Measurements from ENCODE around the gene ECI2.
"Not testable (repeated sequence)": the region's sequence is repeated elsewhere in the genome, so short reads cannot be mapped to it uniquely, and the experiment has no call there.

ECI2 gene

GRCh38 chr6:4139272-4139671, 3.9 kb upstream of the ECI2 start:
- no peak for DNase-seq

DNA sequence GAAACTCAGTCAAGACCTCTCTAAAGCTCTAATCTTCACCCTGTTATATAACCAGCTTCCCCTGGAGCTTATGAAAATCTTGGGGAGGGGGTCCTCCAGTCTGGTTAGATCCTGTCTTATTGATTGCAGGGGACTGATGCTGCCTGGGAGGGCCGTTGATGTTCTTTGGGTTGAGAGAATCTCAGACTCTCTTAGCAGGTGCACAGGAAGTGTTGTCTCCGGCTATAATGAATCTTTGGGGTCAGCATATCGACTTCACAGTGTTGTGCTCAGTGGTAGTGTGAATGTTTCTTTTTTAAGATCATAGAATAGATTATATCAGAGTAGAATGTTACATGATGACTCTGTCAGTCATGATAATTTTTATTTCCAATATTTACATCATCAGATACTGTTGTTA, 2.8 kb upstream of the ECI2 start:
- DNase-seq = no peak

DNA sequence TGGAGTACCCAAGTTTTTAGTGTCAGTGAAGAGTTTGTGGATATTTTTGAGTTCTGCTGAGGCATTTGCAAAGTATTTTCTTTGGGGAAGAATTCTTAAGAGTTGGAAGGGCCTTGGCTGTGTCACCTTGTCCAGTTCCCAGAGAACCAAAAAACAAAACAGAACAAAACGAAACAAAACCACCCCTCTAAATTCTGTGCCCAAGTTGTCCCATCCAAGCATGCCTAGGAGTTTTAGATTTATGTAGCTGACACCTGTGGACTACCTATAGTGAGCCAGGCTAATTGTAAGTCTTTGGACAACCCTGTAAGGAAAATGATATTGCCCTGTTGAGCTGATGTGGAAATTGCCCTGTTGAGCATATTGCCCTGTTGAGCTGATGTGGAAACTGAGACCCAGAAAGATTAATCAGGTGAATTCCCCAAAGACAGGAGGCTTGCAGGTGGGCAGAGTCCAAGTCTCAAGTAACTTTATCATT, 1.0 kb upstream of the ECI2 start:
- no peak for DNase-seq

- DNase-seq = peak; percentile 94
These were observed 434 bp upstream of the ECI2 start for GRCh38 chr6:4135665-4136353.

DNA sequence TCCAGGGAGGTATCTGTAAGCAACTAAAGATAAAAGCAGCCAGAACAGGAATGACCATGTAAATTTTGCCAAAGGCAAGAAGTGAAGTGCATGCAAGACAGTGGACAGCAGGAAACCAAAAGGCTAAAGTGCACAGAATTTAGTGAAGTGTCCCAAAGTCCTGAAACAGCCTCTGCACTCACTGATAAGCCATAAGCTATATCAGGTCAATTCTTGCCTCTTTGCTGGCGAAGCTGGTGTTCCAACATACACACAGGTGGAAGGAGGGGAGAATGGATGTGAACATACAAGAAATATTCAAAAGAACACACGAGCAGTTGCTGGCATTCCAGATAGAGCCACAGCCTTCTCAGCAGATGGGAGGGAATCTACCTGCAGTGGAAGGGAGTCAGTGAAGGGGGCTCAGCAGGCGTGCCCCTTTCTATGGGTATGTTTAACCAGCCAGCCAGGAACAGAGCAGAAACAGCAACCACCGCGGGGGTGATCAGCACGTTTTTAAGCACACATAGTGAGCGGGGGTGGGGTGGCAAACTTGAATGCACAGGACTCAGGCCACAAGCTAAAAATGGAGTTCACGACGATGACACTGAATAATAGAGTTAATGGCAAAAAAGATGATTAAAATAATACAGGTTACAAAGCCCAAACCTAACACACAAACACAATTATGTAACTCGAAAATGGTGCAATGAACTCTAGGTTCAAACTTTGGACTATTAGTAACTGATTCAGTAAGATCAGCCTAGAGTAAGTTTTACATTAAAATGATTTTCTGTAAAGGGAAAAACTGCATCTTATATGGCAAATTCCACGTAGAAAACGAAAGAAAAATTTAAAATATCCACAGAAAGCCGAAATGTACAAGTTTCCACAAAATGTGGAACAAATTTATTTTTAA, 1.2 kb downstream of the ECI2 start:
- peak; percentile 26 for DNase-seq

- no peak for DNase-seq
These were observed 4.9 kb downstream of the ECI2 start for GRCh38 chr6:4130357-4130987.

- peak; percentile 4 for DNase-seq
These were observed 5.9 kb downstream of the ECI2 start for GRCh38 chr6:4129446-4129845.

- no peak for DNase-seq
These were observed 6.6 kb downstream of the ECI2 start for GRCh38 chr6:4128748-4129147.

GRCh38 chr6:4128072-4128471, 7.3 kb downstream of the ECI2 start:
- DNase-seq = no peak

- peak; percentile 86 for DNase-seq
These were observed 9.2 kb downstream of the ECI2 start for GRCh38 chr6:4125933-4126864.

DNA sequence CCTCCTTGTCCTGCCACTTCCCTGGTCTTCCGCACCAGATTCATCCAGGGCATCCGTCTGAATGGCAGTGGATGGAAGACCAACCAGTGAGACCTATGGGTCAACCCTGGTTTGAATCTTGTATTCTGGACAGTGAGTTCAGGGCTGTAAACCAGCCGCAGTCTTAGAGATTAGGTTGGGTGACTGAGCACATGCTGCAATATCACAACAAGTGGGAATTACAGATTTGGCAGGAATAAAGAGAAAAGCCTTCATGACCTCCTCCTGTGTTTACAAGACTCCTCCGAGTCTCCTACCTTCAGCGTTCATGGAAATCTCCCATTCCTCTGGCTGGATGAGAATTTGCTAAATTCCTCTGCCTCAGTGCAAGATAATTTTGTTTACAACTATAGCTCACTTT, 9.9 kb downstream of the ECI2 start:
- no peak for DNase-seq

GRCh38 chr6:4124351-4124750, 11.0 kb downstream of the ECI2 start:
- no peak for DNase-seq

DNA sequence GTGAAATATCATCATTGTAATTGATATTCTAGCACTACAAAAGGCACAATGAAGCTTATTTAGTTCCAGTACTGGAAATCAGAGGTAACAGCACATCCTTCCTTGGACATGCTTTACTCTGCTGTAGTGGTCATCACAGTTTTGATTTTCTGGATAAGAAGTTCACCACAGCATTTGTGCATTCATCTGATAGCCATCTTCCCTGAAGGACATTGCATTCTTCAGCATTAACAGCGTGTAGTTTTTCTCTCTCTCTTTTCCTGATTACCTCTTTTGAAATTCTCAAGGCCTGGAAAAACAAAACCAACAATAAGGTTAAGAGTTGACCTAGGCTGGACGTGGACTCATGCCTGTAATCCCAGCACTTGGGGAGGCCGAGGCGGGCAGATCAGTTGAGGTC, 19.6 kb downstream of the ECI2 start:
- no peak for DNase-seq

DNA sequence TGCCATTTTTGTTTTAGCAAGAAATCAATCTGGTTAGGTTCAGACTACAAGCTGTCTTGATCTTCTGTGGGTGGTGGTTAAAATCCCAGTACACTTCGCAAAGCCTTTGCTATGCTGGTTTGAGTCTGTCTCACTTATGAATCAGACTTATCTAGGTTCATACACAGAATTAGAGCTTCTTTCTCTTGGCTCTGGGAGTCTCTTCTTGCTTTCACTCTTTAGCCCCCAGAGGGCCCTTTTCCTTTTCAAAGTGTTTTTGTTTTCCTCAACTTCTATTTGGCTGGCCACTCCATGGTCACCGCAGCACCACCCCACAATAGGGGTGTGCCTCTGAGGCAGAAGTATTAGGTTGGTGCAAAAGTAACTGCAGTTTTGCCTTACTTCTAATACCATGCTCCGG, 21.3 kb downstream of the ECI2 start:
- DNase-seq = no peak

GRCh38 chr6:4113649-4114048, 21.7 kb downstream of the ECI2 start:
- DNase-seq = no peak

GRCh38 chr6:4112366-4112765, 23.0 kb downstream of the ECI2 start:
- no peak for DNase-seq

DNA sequence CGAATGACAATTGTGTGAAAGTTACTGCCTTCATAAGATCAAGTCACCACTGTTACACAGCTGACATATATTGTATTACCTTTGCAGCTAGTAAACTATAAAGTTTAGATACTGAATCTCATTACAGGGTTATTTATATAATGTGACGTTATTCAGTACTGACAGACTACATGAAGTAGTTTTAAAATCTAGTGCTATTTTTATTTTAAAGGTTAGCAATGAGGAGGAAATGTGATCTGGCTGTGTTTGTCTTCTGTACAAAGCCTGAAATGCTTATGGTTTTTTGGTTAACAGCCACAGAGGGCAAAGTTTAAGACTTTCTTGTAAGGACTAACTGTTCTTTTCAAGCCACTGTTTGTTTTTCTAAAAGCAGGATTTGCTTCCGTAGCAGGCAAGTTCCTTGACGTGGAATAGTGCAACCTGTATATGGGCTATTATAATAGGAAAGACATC, 26.0 kb downstream of the ECI2 start:
- DNase-seq = not testable (repeated sequence)

DNA sequence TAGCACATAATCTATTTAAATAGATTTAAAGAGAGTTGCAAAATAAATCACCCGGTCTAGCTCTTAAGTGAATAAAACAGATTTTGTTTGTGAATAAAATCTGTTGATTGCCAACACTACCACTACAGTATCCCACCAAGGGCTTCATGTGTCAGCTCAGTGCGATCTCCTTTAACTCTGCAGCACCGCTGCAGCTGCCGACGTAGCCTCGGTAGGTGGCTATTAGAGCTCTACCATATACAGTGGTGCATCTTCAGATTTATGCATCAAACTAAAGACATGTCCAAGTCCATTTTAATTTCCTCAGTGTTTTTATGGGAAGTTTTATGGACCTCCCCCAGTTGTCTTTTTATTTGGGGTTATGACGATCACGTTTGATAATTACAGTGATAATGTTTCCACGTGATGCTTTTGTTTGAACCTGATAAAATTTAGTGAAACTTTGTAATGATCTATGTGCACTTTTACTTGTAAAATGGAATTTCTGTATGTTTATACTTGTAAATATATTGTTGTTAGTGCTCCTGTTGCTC, 26.7 kb downstream of the ECI2 start:
- DNase-seq = no peak

GRCh38 chr6:4107873-4108272, 27.5 kb downstream of the ECI2 start:
- no peak for DNase-seq

- no peak for DNase-seq
These were observed 29.3 kb downstream of the ECI2 start for GRCh38 chr6:4105980-4106536.

DNA sequence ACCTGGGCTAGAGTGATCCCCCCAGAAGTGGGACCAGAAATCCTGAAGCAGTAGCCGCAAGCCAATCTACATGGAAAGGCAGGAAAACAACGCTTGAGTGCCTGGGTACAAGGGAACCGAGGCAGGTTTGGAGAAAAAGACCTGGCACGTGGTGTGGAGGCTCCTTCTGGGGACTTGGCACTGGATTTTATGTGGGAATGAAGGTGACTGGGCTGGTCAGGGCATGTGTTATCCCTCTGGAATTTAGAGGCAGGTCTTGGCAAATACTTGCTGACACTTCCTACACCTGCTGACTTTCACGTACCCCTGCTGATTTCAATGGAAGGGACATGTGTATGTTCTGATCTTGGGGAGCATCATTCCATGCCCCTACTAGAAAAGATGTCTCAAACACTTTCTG, 31.4 kb downstream of the ECI2 start:
- DNase-seq = no peak
